Left ventricle myocardium inferior (tissue), 1 donor: Measurements from ENCODE around the gene FRMD1. TPM values are rescaled to one million over a fixed set of nuclear protein-coding genes. Genes with fewer than 3 reads are reported as not detected.

Experiments used
- DNase-seq: peaks from one replicate; pipeline ENCODE4 v3.0.0-alpha.2; 2020
- H3K27ac ChIP-seq: fragments of 200-600 bp; replicated peaks from 2 replicates; pipeline ENCODE4 v1.8.0; 2021
- H3K27me3 ChIP-seq: fragments of 200-600 bp; 2 replicates; pipeline ENCODE4 v1.8.0; 2021; ENCODE audit warnings: low read depth
- H3K36me3 ChIP-seq: fragments of 200-600 bp; 2 replicates; pipeline ENCODE4 v1.8.0; 2021
- H3K4me1 ChIP-seq: fragments of 200-600 bp; 2 replicates; pipeline ENCODE4 v1.8.0; 2021
- H3K4me3 ChIP-seq: fragments of 200-600 bp; 2 replicates; pipeline ENCODE4 v1.8.0; 2021; ENCODE audit warnings: mild to moderate bottlenecking, moderate library complexity
- H3K9me3 ChIP-seq: fragments of 200-600 bp; replicated peaks from 2 replicates; pipeline ENCODE4 v1.8.0; 2021
- CTCF ChIP-seq: fragments of 200-600 bp; IDR thresholded peaks from 2 replicates; pipeline ENCODE4 v1.8.0; 2021; ENCODE audit warnings: antibody characterized with exemption, mild to moderate bottlenecking, borderline replicate concordance
- intact Hi-C: fragments of 100-400 bp; cut with micrococcal nuclease; formaldehyde crosslinking; loops from one replicate; pipeline ENCODE4 v1.11.0; 2022
- total RNA-seq: library from RNA; stranded (reverse); fragmentation: NEBNext Ultra II Directional; extraction: Animal tissue kit (Norgen Biotek cat#: 25700); gene quantifications from one replicate; pipeline ENCODE4 v1.2.1, GENCODE V29; 2021
- donor health status: DM: no; HTN: yes; CAD: no; lungs with severe emphysema.

The FRMD1 gene
- total RNA-seq, 1 donor from 2014 or later, result 0.16 TPM

GRCh38 chr6:168057836-168058235, 21.2 kb downstream of the FRMD1 start:
- Histone ChIP-seq H3K36me3 (no peaks in the 10 kb centered on the region), H3K27me3 (no peaks in the 10 kb centered on the region), H3K4me1 (peaks cover 47% of the 10 kb centered on the region), H3K4me3 (no peak overlapping the region), H3K27ac (no peak overlapping the region), H3K9me3 (no peaks in the 10 kb centered on the region)
- DNase-seq, result no peak
- intact Hi-C loops, result no loop called here
- no peak for TF ChIP-seq CTCF

DNA sequence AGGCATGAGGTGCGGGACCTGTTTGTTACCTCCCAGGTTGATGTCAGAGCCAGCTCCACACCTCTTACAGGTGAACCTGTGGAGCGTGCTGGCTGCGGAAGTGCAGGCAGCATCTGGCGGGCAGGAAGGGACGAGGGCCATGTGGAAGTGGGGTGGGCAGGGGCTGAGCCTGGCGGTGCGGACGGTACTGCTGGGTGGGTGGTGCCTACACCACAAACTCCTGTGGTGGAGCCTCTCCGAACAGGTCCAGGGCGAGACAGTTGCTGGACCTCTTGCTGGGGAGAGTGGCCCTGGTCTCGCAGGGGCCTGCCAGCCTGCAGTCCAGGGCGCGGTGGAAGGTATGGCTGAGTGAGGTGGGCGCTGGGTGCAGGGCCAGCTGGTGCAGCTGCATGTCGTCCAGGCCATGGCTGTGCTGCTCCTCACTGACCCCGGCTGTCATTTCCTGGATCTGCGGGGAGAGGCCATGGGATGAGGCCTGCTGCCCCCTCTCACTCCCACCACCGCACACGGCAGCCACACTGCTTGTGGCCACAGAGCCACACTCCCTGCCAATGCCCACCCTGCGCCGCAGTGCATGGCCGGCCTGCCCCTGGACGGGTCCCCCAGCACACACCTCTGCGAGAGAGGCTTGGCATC, 22.0 kb downstream of the FRMD1 start:
- no peak overlapping the region for H3K27ac ChIP-seq
- peaks cover 47% of the 10 kb centered on the region for H3K4me1 ChIP-seq
- no peak for TF ChIP-seq CTCF
- H3K27me3 ChIP-seq, result no peaks in the 10 kb centered on the region
- no peak for DNase-seq
- H3K36me3 ChIP-seq, result no peaks in the 10 kb centered on the region
- H3K4me3 ChIP-seq, result no peak overlapping the region
- intact Hi-C loops, result no loop called here
- H3K9me3 ChIP-seq, result no peaks in the 10 kb centered on the region

GRCh38 chr6:168055696-168056489, 23.1 kb downstream of the FRMD1 start:
- intact Hi-C loops, result no loop called here
- H3K27ac ChIP-seq, result no peak overlapping the region
- TF ChIP-seq CTCF, result no peak
- H3K9me3 ChIP-seq, result no peaks in the 10 kb centered on the region
- peaks cover 47% of the 10 kb centered on the region for H3K4me1 ChIP-seq
- no peak for DNase-seq
- no peak overlapping the region for H3K4me3 ChIP-seq
- H3K36me3 ChIP-seq, result no peaks in the 10 kb centered on the region
- no peaks in the 10 kb centered on the region for H3K27me3 ChIP-seq

GRCh38 chr6:168054765-168055560, 24.0 kb downstream of the FRMD1 start:
- peak; percentile 81 for DNase-seq

More at GRCh38 chr6:168054765-168055560, 24.0 kb downstream of the FRMD1 start:
- TF ChIP-seq CTCF, result peak; percentile 30
- Histone ChIP-seq H3K9me3 (no peaks in the 10 kb centered on the region), H3K4me1 (peaks cover 39% of the 10 kb centered on the region), H3K36me3 (no peaks in the 10 kb centered on the region), H3K27ac (peak overlapping the region; percentile 88), H3K4me3 (peak overlapping the region; percentile 31), H3K27me3 (no peaks in the 10 kb centered on the region)
- intact Hi-C loops, result no loop called here
